ENCODE measurements around the gene INHBA. TPM values are rescaled to one million over a fixed set of nuclear protein-coding genes. Genes with fewer than 3 reads are reported as not detected.

The INHBA gene
- total and polyA plus RNA-seq, 2 experiments from 2014 or later = 0.94 to 1.3 TPM

- peaks cover 4% of the 10 kb centered on the region; the same call in 1 of the 2 replicates for H3F3A ChIP-seq (replicated peaks; ENCODE audit: low read depth)
- no peaks in the 10 kb centered on the region for H3K36me3 ChIP-seq (ENCODE audit: insufficient read depth)
- H3K4me3 Mint-ChIP-seq = no peak overlapping the region
- H3K9me3 Mint-ChIP-seq = no peaks in the 10 kb centered on the region
- H3K27me3 ChIP-seq (ENCODE audit: insufficient read depth) = peaks cover 15% of the 10 kb centered on the region
- H3K36me3 Mint-ChIP-seq (ENCODE audit: low read depth) = no peaks in the 10 kb centered on the region
- H3K4me3 ChIP-seq = no peak overlapping the region
- no peaks in the 10 kb centered on the region for H4K20me1 ChIP-seq (replicated peaks; ENCODE audit: insufficient read depth)
- H3K27ac ChIP-seq (ENCODE audit: low read depth) = no peak overlapping the region
- H3K27ac Mint-ChIP-seq = no peak overlapping the region
- no peaks in the 10 kb centered on the region for H3K9me2 ChIP-seq (ENCODE audit: insufficient read depth)
- DNase-seq (ENCODE audit: low spot score) = no peak
- H3K27me3 Mint-ChIP-seq (ENCODE audit: insufficient read depth, low read depth, poor library complexity) = peaks cover 14% of the 10 kb centered on the region
- H2AFZ ChIP-seq = no peak overlapping the region
- no peak for ATAC-seq
- peaks cover 9% of the 10 kb centered on the region for H3K4me1 ChIP-seq (ENCODE audit: insufficient read depth)
- peaks cover 12% of the 10 kb centered on the region for H3K4me1 Mint-ChIP-seq
- no peak for TF ChIP-seq REST (IDR thresholded peaks at IDR 0.05; ENCODE audit: unreplicated experiment)
- TF ChIP-seq CTCF (conservative IDR thresholded peaks at IDR 0.05; ENCODE audit: low read depth in 2 of 2) = no peak
- no peak for TF ChIP-seq ZNF331 (CRISPR knock-in tag; IDR thresholded peaks at IDR 0.05; ENCODE audit: low read depth)
- TF ChIP-seq POLR2AphosphoS5 (IDR thresholded peaks at IDR 0.05; ENCODE audit: low read depth) = no peak
- no peak for TF ChIP-seq ZNF114 (CRISPR knock-in tag; IDR thresholded peaks at IDR 0.05)
- TF ChIP-seq CREB1 (CRISPR knock-in tag; IDR thresholded peaks at IDR 0.05; ENCODE audit: low read depth) = no peak
- no peak for TF ChIP-seq ETS1 (IDR thresholded peaks at IDR 0.05)
- TF ChIP-seq EZH2phosphoT487 (IDR thresholded peaks at IDR 0.05; ENCODE audit: unreplicated experiment) = no peak
- TF ChIP-seq NANOG (IDR thresholded peaks at IDR 0.05; ENCODE audit: borderline replicate concordance) = no peak
- TF ChIP-seq JUNB (IDR thresholded peaks at IDR 0.05; ENCODE audit: unreplicated experiment) = no peak
- TF ChIP-seq STAT1 (IDR thresholded peaks at IDR 0.05; ENCODE audit: unreplicated experiment) = no peak
- TF ChIP-seq EZH2 (IDR thresholded peaks at IDR 0.05; ENCODE audit: low read depth, unreplicated experiment) = no peak
- no peak for TF ChIP-seq ZNF462 (CRISPR knock-in tag; IDR thresholded peaks at IDR 0.05)
- H3K4me2 ChIP-seq = no peak overlapping the region
- no peaks in the 10 kb centered on the region for H3K79me2 ChIP-seq (replicated peaks; ENCODE audit: insufficient read depth)
Measured at GRCh38 chr7:41710838-41711237, 7.9 kb upstream of the INHBA start.
